ENCODE results near the gene USP47.

GRCh38 chr11:11981364-11981763 is 139.6 kb downstream of the USP47 start:
- TF ChIP-seq RARB (CRISPR knock-in tag; IDR thresholded peaks at IDR 0.05) (no peak), ZNF70 (CRISPR knock-in tag; IDR thresholded peaks at IDR 0.05) (no peak), ZC3H10 (CRISPR knock-in tag; IDR thresholded peaks at IDR 0.05) (no peak)
- TF ChIP-seq, protein P1, sequence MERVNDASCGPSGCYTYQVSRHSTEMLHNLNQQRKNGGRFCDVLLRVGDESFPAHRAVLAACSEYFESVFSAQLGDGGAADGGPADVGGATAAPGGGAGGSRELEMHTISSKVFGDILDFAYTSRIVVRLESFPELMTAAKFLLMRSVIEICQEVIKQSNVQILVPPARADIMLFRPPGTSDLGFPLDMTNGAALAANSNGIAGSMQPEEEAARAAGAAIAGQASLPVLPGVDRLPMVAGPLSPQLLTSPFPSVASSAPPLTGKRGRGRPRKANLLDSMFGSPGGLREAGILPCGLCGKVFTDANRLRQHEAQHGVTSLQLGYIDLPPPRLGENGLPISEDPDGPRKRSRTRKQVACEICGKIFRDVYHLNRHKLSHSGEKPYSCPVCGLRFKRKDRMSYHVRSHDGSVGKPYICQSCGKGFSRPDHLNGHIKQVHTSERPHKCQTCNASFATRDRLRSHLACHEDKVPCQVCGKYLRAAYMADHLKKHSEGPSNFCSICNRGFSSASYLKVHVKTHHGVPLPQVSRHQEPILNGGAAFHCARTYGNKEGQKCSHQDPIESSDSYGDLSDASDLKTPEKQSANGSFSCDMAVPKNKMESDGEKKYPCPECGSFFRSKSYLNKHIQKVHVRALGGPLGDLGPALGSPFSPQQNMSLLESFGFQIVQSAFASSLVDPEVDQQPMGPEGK (CRISPR knock-in tag; IDR thresholded peaks at IDR 0.05; ENCODE audit: borderline replicate concordance): no peak

Data from SK-N-SH treated with all-trans-retinoic acid at 6 μM for 48 hours (cell line).